Ishikawa (cell line): ENCODE measurements around the gene DHRS13.

Experiments
- CEBPB ChIP-seq: IDR thresholded peaks from 2 replicates; pipeline ENCODE4 v1.6.1; 2012
- CREB1 ChIP-seq: IDR thresholded peaks from 2 replicates; pipeline ENCODE4 v1.6.1; 2012; ENCODE audit warnings: low read depth
- EGR1 ChIP-seq: IDR thresholded peaks from 2 replicates; pipeline ENCODE4 v1.6.1; 2012
- EP300 ChIP-seq: IDR thresholded peaks from 2 replicates; pipeline ENCODE4 v1.6.1; 2012; ENCODE audit warnings: borderline replicate concordance
- FOXM1 ChIP-seq: IDR thresholded peaks from 2 replicates; pipeline ENCODE4 v1.6.1; 2012; ENCODE audit warnings: low read depth, borderline replicate concordance
- NFIC ChIP-seq: IDR thresholded peaks from 2 replicates; pipeline ENCODE4 v1.6.1; 2012
- RAD21 ChIP-seq: IDR thresholded peaks from 2 replicates; pipeline ENCODE4 v1.6.1; 2012; ENCODE audit warnings: low read depth
- TAF1 ChIP-seq: IDR thresholded peaks from 2 replicates; pipeline ENCODE4 v1.6.1; 2012; ENCODE audit warnings: low read depth, mild to moderate bottlenecking
- YY1 ChIP-seq: IDR thresholded peaks from 2 replicates; pipeline ENCODE4 v1.6.1; 2012; ENCODE audit warnings: low read depth
- TF ChIP-seq, protein P1 (sequence below): IDR thresholded peaks from 2 replicates; pipeline ENCODE4 v1.6.1; 2012
- TF ChIP-seq, protein P2 (sequence below): IDR thresholded peaks from 2 replicates; pipeline ENCODE4 v1.6.1; 2012
- TF ChIP-seq, protein P3 (sequence below): IDR thresholded peaks from 2 replicates; pipeline ENCODE4 v1.6.1; 2012; ENCODE audit warnings: low read depth, mild to moderate bottlenecking

DNA sequence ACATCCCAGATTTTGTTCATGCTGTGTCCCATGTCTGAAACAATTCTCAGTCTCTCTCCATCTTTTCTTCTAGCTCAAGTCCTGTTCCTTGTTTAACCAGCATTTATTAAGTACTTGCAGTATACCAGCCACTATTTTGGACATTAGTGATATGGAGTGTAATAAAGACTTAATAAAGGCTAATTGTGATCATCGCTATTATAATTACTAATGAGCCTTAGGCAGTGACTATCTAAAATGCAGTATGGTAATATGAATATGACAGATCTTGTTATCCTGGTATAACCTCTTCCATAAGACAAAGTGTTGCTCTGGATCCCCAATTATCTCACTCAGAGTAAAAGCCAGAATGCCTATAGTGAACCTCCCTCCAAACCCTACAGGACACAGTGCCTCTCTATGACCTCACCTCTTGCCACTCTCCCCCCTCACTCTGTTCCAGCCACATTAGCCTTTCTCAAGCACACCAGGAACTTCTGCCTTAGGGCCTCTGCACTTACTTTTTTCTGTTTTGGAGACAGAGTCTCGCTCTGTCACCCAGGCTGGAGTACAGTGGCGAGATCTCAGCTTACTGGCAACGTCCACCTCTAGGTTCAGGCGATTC is 3.6 kb downstream of the DHRS13 start:
- TF ChIP-seq, protein P1, sequence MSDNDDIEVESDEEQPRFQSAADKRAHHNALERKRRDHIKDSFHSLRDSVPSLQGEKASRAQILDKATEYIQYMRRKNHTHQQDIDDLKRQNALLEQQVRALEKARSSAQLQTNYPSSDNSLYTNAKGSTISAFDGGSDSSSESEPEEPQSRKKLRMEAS = no peak
- TF ChIP-seq CEBPB = no peak
- no peak for TF ChIP-seq YY1
- no peak for TF ChIP-seq EGR1
- TF ChIP-seq RAD21 = no peak
- no peak for TF ChIP-seq EP300
- TF ChIP-seq FOXM1 = no peak
- TF ChIP-seq, protein P2, sequence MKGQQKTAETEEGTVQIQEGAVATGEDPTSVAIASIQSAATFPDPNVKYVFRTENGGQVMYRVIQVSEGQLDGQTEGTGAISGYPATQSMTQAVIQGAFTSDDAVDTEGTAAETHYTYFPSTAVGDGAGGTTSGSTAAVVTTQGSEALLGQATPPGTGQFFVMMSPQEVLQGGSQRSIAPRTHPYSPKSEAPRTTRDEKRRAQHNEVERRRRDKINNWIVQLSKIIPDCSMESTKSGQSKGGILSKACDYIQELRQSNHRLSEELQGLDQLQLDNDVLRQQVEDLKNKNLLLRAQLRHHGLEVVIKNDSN = no peak
- TF ChIP-seq NFIC = no peak
- no peak for TF ChIP-seq CREB1
- TF ChIP-seq, protein P3, sequence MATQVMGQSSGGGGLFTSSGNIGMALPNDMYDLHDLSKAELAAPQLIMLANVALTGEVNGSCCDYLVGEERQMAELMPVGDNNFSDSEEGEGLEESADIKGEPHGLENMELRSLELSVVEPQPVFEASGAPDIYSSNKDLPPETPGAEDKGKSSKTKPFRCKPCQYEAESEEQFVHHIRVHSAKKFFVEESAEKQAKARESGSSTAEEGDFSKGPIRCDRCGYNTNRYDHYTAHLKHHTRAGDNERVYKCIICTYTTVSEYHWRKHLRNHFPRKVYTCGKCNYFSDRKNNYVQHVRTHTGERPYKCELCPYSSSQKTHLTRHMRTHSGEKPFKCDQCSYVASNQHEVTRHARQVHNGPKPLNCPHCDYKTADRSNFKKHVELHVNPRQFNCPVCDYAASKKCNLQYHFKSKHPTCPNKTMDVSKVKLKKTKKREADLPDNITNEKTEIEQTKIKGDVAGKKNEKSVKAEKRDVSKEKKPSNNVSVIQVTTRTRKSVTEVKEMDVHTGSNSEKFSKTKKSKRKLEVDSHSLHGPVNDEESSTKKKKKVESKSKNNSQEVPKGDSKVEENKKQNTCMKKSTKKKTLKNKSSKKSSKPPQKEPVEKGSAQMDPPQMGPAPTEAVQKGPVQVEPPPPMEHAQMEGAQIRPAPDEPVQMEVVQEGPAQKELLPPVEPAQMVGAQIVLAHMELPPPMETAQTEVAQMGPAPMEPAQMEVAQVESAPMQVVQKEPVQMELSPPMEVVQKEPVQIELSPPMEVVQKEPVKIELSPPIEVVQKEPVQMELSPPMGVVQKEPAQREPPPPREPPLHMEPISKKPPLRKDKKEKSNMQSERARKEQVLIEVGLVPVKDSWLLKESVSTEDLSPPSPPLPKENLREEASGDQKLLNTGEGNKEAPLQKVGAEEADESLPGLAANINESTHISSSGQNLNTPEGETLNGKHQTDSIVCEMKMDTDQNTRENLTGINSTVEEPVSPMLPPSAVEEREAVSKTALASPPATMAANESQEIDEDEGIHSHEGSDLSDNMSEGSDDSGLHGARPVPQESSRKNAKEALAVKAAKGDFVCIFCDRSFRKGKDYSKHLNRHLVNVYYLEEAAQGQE = no peak
- no peak for TF ChIP-seq TAF1
